ENCODE results near the gene SLC25A14. TPM values are rescaled to one million over a fixed set of nuclear protein-coding genes. Genes with fewer than 3 reads are reported as not detected.

SLC25A14 gene
- total and polyA plus RNA-seq, 10 donors: 7.7 to 19.7 (median 11.8) TPM

DNA sequence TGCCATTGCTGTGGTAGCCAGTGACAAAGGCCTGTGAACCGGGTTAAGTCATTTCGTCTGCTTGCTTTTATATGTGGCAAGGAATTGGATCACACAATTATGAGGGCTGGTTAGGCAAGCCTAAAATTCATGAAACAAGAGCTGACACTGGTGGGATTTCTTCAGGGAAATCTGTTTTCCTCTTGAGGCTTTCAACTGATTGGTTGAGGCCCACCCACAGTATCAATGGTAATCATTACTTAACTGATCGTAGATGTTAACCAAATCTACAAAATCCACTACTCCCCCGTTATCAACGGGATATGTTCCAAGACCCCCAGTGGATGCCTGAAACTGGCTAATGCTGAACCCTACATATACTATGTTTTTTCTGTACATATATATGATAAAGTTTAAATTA lies 75.1 kb downstream of the SLC25A14 start:
- TF ChIP-seq, protein P1, sequence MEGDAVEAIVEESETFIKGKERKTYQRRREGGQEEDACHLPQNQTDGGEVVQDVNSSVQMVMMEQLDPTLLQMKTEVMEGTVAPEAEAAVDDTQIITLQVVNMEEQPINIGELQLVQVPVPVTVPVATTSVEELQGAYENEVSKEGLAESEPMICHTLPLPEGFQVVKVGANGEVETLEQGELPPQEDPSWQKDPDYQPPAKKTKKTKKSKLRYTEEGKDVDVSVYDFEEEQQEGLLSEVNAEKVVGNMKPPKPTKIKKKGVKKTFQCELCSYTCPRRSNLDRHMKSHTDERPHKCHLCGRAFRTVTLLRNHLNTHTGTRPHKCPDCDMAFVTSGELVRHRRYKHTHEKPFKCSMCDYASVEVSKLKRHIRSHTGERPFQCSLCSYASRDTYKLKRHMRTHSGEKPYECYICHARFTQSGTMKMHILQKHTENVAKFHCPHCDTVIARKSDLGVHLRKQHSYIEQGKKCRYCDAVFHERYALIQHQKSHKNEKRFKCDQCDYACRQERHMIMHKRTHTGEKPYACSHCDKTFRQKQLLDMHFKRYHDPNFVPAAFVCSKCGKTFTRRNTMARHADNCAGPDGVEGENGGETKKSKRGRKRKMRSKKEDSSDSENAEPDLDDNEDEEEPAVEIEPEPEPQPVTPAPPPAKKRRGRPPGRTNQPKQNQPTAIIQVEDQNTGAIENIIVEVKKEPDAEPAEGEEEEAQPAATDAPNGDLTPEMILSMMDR (IDR thresholded peaks at IDR 0.05 in 8 of 11, conservative IDR thresholded peaks at IDR 0.05 in 3 of 11): no peak
- TF ChIP-seq POLR2A (IDR thresholded peaks at IDR 0.05) (no peak), POLR2AphosphoS5 (IDR thresholded peaks at IDR 0.05) (no peak)
- no peak for DNase-seq
- WGBS, 5 donors: 91 to 97% (median 95%) methylated on average over 5 of the region's 5 CpGs

DNA sequence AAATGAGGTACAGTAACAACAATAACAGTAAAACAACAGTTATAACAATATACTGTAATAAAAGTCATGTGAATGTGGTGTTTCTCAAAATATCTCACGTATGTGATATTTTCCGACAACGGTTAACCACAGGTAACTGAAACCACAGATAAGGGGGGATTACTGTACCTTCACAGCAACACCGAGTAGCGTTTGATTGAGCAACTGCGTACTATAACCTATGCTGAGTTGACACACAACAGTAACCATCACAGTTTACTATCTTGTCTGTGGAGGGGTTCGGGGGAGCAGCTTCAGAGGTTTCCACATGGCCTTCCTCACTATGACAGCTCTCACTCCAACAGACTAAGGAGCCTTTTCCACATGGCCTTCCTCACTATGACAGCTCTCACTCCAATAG lies 75.5 kb downstream of the SLC25A14 start:
- no peaks in the 10 kb centered on the region for H3K27me3 ChIP-seq (replicated peaks in 1 of 7)
- H3K9me3 ChIP-seq: no peaks in the 10 kb centered on the region
- H3K4me3 ChIP-seq: no peak overlapping the region
- DNase-seq: no peak
- peaks cover 0 to 53% (median 16%) of the 10 kb centered on the region in 6 donors for H3K36me3 ChIP-seq
- TF ChIP-seq POLR2AphosphoS5 (IDR thresholded peaks at IDR 0.05) (no peak), POLR2A (IDR thresholded peaks at IDR 0.05) (no peak)
- TF ChIP-seq, protein P1 (IDR thresholded peaks at IDR 0.05 in 8 of 11, conservative IDR thresholded peaks at IDR 0.05 in 3 of 11): no peak
- H3K27ac ChIP-seq: no peak overlapping the region
- WGBS, 5 donors: 72 to 85% (median 81%) methylated on average over 7 of the region's 7 CpGs
- intact Hi-C loops (cut with DNase I; ENCODE audit: low total_unique reads): no loop called here
- H3K4me1 ChIP-seq: no peaks in the 10 kb centered on the region

More for the DNA sequence above, 75.1 kb downstream of the SLC25A14 start:
- Histone ChIP-seq H3K4me1 (no peaks in the 10 kb centered on the region), H3K27me3 (replicated peaks in 1 of 7) (no peaks in the 10 kb centered on the region), H3K9me3 (no peaks in the 10 kb centered on the region), H3K27ac (no peak overlapping the region), H3K36me3 (peaks cover 0 to 57% (median 16%) of the 10 kb centered on the region in 6 donors), H3K4me3 (no peak overlapping the region)
- intact Hi-C loops (cut with DNase I; ENCODE audit: low total_unique reads): no loop called here

DNA sequence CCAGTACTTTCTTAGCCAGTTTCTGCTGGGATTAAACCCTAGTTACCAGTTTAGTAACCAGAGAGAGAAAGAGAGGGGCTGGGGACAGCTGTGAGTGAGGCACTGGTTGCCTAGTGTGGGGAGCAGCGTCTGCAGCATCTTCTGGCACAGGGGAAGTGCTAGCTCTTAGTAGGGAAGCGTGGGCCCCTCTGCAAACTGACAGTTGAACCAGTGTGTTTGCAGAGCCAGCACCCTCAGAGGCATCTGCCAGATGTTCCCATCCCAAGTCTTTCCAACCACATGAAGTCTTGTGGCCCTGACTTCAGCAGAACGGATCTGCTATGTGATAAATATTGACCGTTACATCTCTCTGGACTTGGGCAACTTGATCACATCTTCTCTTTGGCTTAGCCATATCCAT lies 77.1 kb downstream of the SLC25A14 start:
- 51 to 92% (median 67%) methylated on average over 4 of the region's 4 CpGs for WGBS, 5 donors
- H3K27ac ChIP-seq: no peak overlapping the region
- no peak for TF ChIP-seq POLR2A (IDR thresholded peaks at IDR 0.05)
- no peak for TF ChIP-seq POLR2AphosphoS5 (IDR thresholded peaks at IDR 0.05)
- TF ChIP-seq, protein P1 (IDR thresholded peaks at IDR 0.05 in 8 of 11, conservative IDR thresholded peaks at IDR 0.05 in 3 of 11): no peak

DNA sequence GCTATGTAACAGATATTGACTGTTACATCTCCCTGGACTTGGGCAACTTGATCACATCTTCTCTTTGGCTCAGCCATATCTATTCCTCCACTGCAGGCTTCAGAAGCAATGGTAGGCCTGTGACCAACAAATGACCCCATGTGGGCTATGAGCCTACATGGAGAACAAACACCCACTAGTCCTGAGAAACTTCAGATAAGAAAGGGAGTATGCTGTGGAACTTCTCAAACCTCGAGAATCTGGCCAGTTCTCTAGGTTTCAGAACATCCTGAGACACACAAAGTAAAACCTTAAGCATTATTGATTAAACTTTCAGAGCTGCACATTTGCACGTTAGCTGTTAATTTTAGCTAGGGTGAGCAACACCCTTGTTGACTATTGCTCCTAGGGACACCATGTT lies 78.3 kb downstream of the SLC25A14 start:
- no peak overlapping the region for H3K4me3 ChIP-seq
- intact Hi-C loops (cut with DNase I; ENCODE audit: low total_unique reads): no loop called here
- no peaks in the 10 kb centered on the region for H3K4me1 ChIP-seq
- TF ChIP-seq, protein P1 (IDR thresholded peaks at IDR 0.05 in 8 of 11, conservative IDR thresholded peaks at IDR 0.05 in 3 of 11): no peak
- TF ChIP-seq POLR2A (IDR thresholded peaks at IDR 0.05) (no peak), POLR2AphosphoS5 (IDR thresholded peaks at IDR 0.05) (no peak)
- no peak overlapping the region for H3K27ac ChIP-seq
- 68 to 94% (median 81%) methylated on average over 2 of the region's 2 CpGs for WGBS, 5 donors
- peaks cover 0 to 25% (median 0%) of the 10 kb centered on the region in 6 donors for H3K36me3 ChIP-seq
- no peak for DNase-seq
- H3K27me3 ChIP-seq (replicated peaks in 1 of 7): no peaks in the 10 kb centered on the region
- no peaks in the 10 kb centered on the region for H3K9me3 ChIP-seq

More for the DNA sequence above, 77.1 kb downstream of the SLC25A14 start:
- H3K9me3 ChIP-seq: no peaks in the 10 kb centered on the region
- no peak for DNase-seq
- intact Hi-C loops (cut with DNase I; ENCODE audit: low total_unique reads): no loop called here
- H3K27me3 ChIP-seq (replicated peaks in 1 of 7): no peaks in the 10 kb centered on the region
- no peaks in the 10 kb centered on the region for H3K4me1 ChIP-seq
- H3K36me3 ChIP-seq: peaks cover 0 to 38% (median 9%) of the 10 kb centered on the region in 6 donors
- no peak overlapping the region for H3K4me3 ChIP-seq
